T-cell (primary cell): ENCODE measurements around the gene FBN1. TPM values are rescaled to one million over a fixed set of nuclear protein-coding genes. Genes with fewer than 3 reads are reported as not detected.
A peak's percentile ranks its signal among the peaks of the same experiment; 100 is the strongest.

Source experiments
- ATAC-seq, 4 experiments: fragments of 200-7000 bp in 3 of 4; fragments of 150-1000 bp in 1 of 4; cut with Tn5 transposase; replicated peaks in 1 of 4; 1 replicate in 3 of 4; 2 replicates in 1 of 4; pipeline ENCODE4 v1.10.0; 2021; ENCODE audit warnings: moderate library complexity in 3 of 4, mild to moderate bottlenecking in 2 of 4, moderate number of reproducible peaks in 1 of 4
- CTCF ChIA-PET, 2 donors: fragments of 300-600 bp; sonication (Branson Sonifier 250); formaldehyde crosslinking; loops; one replicate each; lab custom pipeline; 2022; ENCODE audit warnings: antibody characterized with exemption in 2 of 2; lab: Charles Lee
- POLR2A ChIA-PET, 2 donors: fragments of 300-600 bp; sonication (Branson Sonifier 250); formaldehyde crosslinking; loops; one replicate each; lab custom pipeline; 2022; ENCODE audit warnings: antibody characterized with exemption in 2 of 2; lab: Charles Lee
- DNase-seq, 35 experiments: peaks; one replicate each; pipeline versions ENCODE4 v3.0.0 to v3.0.0-alpha.2; 2013 to 2023
- H3K27ac ChIP-seq: one replicate; pipeline ENCODE4 v1.5.1; 2013; ENCODE audit warnings: low read length
- H3K27me3 ChIP-seq, 2 experiments: replicated peaks in 1 of 2; 1 replicate in 1 of 2; 2 replicates in 1 of 2; pipeline versions ENCODE4 v1.6.1 to v1.7.0; 2013; ENCODE audit warnings: low read length in 1 of 2, mixed read lengths in 1 of 2; ENCODE audit not compliant: control insufficient read depth in 2 of 2, insufficient read depth in 2 of 2; ENCODE audit errors: extremely low read depth in 1 of 2
- H3K36me3 ChIP-seq, 2 donors: 1 replicate in 1 of 2; 2 replicates in 1 of 2; pipeline versions ENCODE4 v1.6.1 to v1.7.0; 2013; ENCODE audit warnings: low read length in 1 of 2; ENCODE audit not compliant: control insufficient read depth in 2 of 2, insufficient read depth in 1 of 2; ENCODE audit errors: extremely low read depth in 1 of 2
- H3K4me1 ChIP-seq, 2 experiments: 1 replicate in 1 of 2; 2 replicates in 1 of 2; pipeline versions ENCODE4 v1.6.1 to v1.7.0; 2013; ENCODE audit warnings: low read length in 2 of 2, mixed read lengths in 1 of 2; ENCODE audit not compliant: insufficient read depth in 2 of 2, control insufficient read depth in 1 of 2; ENCODE audit errors: extremely low read depth in 1 of 2
- H3K4me3 ChIP-seq, 2 donors: 1 replicate in 1 of 2; 2 replicates in 1 of 2; pipeline versions ENCODE4 v1.5.1 to v1.7.0; 2013; ENCODE audit warnings: mild to moderate bottlenecking in 2 of 2, low read length in 1 of 2, moderate library complexity in 1 of 2; ENCODE audit not compliant: control insufficient read depth in 1 of 2; ENCODE audit errors: extremely low read depth in 1 of 2
- H3K9me3 ChIP-seq: 2 replicates; pipeline ENCODE4 v1.7.0; 2013
- H3K27ac Mint-ChIP-seq, 2 donors: one replicate each; pipeline ENCODE4 v1.8.0; 2020 to 2021; ENCODE audit warnings: mild to moderate bottlenecking in 2 of 2, mixed read lengths in 2 of 2
- H3K27me3 Mint-ChIP-seq, 2 donors: one replicate each; pipeline ENCODE4 v1.8.0; 2021 to 2022; ENCODE audit warnings: mixed read lengths in 2 of 2
- H3K36me3 Mint-ChIP-seq: one replicate; pipeline ENCODE4 v1.8.0; 2021; ENCODE audit warnings: mixed read lengths
- H3K4me1 Mint-ChIP-seq, 3 donors: one replicate each; pipeline ENCODE4 v1.8.0; 2020 to 2022; ENCODE audit warnings: mixed read lengths in 3 of 3, mild to moderate bottlenecking in 1 of 3
- H3K4me3 Mint-ChIP-seq, 3 donors: one replicate each; pipeline ENCODE4 v1.8.0; 2020 to 2022; ENCODE audit warnings: mild to moderate bottlenecking in 3 of 3, mixed read lengths in 3 of 3, moderate library complexity in 3 of 3
- H3K9me3 Mint-ChIP-seq, 3 donors: one replicate each; pipeline ENCODE4 v1.8.0; 2020 to 2022; ENCODE audit warnings: mixed read lengths in 3 of 3
- WGBS: methylation state at CpG from one replicate; pipeline ENCODE4 v1.1.5; 2013; ENCODE audit warnings: missing lambda C conversion rate; ENCODE audit not compliant: insufficient coverage; 5-methylcytosine and 5-hydroxymethylcytosine counted together
- total RNA-seq, 35 experiments: library from RNA in 6 of 35; stranded (reverse) in 6 of 35; fragments of 120-200 nt in 1 of 35; gene quantifications; one replicate each; pipeline versions ENCODE4 v1.2.1 to v1.2.4 and lab custom pipeline; 2013 to 2026

The FBN1 gene
- total RNA-seq, 5 donors from 2014 or later (not counting 1 experiment from before 2014, with no cell fraction given), result 0.28 to 1.2 (median 0.79) TPM

DNA sequence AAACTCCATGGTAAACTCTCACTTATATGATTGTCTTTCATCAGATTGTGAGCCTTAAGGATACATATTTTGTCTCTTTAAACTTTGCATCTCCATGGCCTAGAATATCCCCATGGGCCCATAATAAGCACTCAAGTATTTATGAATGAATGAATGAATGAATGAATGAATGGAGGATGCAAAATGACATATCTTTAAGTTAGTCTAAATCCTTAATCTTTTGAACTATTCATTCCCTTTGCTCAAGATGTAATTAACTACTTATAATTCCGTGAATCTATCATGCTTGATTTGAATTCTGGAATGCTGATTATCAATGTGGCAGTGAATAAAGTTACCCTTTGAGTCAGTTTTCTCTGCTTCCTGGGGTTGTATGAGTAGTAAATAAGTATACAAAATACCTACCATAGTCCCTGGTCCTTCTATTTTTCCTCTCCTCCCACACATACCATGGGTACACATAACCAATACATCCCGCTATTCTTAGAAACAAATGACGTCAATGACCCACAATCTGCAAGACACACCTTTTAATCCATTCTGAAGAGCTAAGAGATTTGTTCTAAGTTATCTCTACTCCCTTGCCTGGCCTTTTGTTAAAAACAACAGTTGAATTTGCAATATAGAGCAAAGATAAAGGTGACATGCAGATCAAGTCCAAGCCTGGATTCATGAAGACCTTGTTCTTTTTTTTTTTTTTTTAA, 94.5 kb downstream of the FBN1 start:
- H3K9me3 ChIP-seq, result no peaks in the 10 kb centered on the region
- Mint-ChIP-seq H3K4me1 (no peaks in the 10 kb centered on the region), H3K9me3 (no peaks in the 10 kb centered on the region), H3K4me3 (no peak overlapping the region), H3K27ac (no peak overlapping the region), H3K36me3 (no peaks in the 10 kb centered on the region), H3K27me3 (peaks cover 3 to 6% of the 10 kb centered on the region in 2 donors)
- WGBS, result no CpG with 5 or more reads among the region's 3 CpGs
- no peaks in the 10 kb centered on the region for H3K4me1 ChIP-seq
- DNase-seq (no peak), ATAC-seq (no peak)
- H3K27ac ChIP-seq, result no peak overlapping the region
- no peak overlapping the region for H3K4me3 ChIP-seq
- no peaks in the 10 kb centered on the region for H3K36me3 ChIP-seq
- POLR2A ChIA-PET, result no interaction called here
- CTCF ChIA-PET, result no interaction called here
- H3K27me3 ChIP-seq, result no peaks in the 10 kb centered on the region

DNA sequence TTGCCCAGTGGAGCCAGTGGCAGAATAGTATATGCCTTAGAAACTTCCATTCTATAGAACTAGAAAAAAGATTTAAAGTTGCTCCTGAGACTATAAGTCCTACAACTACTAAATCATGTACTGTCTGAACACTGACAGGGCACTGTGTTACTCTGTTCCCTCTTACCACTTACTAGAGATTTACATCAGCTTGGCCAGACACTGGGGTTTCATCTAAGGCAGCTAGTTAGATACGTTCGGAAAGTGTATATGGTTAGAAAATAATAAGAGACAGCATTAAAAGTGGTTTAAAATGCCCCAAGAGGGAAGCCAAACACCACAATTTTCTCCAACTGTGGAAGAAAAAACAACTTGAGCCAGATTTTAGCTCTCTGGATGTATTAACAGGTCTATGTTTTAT, 97.1 kb downstream of the FBN1 start:
- no peaks in the 10 kb centered on the region for H3K36me3 Mint-ChIP-seq
- Histone ChIP-seq H3K27me3 (no peaks in the 10 kb centered on the region), H3K27ac (no peak overlapping the region), H3K4me3 (no peak overlapping the region), H3K4me1 (no peaks in the 10 kb centered on the region), H3K36me3 (no peaks in the 10 kb centered on the region), H3K9me3 (no peaks in the 10 kb centered on the region)
- CTCF ChIA-PET, result no interaction called here
- no peak for ATAC-seq
- WGBS, result no CpG with 5 or more reads among the region's 2 CpGs
- H3K9me3 Mint-ChIP-seq, result no peaks in the 10 kb centered on the region
- no peak for DNase-seq
- peaks cover 2 to 3% of the 10 kb centered on the region in 2 donors for H3K27me3 Mint-ChIP-seq
- H3K4me1 Mint-ChIP-seq, result no peaks in the 10 kb centered on the region
- POLR2A ChIA-PET, result no interaction called here
- H3K4me3 Mint-ChIP-seq, result no peak overlapping the region
- no peak overlapping the region for H3K27ac Mint-ChIP-seq

DNA sequence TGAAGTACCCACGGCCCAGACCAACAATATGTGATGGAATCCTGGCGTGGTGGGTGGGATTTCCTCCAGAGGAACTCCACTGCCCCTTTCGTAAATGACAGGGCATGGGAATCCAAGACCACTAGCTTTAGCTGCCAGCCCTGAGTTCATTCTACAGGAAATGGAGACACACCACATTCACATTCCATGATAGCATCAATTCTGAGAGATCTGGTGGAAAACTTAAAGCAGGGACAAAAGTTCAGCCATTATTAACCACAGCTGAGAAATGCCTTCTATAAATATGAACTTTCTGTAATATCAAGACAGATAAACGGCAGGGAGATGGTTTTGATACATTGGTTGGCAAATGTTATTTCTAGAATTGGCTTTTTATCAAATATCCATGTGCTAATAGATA, 98.2 kb downstream of the FBN1 start:
- DNase-seq (no peak), ATAC-seq (no peak)
- no peaks in the 10 kb centered on the region for H3K4me1 ChIP-seq
- H3K36me3 ChIP-seq, result no peaks in the 10 kb centered on the region
- Mint-ChIP-seq H3K9me3 (no peaks in the 10 kb centered on the region), H3K36me3 (no peaks in the 10 kb centered on the region), H3K4me1 (no peaks in the 10 kb centered on the region), H3K27me3 (peaks cover 3% of the 10 kb centered on the region in 2 donors), H3K27ac (no peak overlapping the region), H3K4me3 (no peak overlapping the region)
- H3K27ac ChIP-seq, result no peak overlapping the region
- no peak overlapping the region for H3K4me3 ChIP-seq
- H3K9me3 ChIP-seq, result no peaks in the 10 kb centered on the region
- H3K27me3 ChIP-seq, result no peaks in the 10 kb centered on the region
- 80% methylated on average over 1 of the region's 4 CpGs for WGBS
- POLR2A ChIA-PET, result no interaction called here
- CTCF ChIA-PET, result no interaction called here

DNA sequence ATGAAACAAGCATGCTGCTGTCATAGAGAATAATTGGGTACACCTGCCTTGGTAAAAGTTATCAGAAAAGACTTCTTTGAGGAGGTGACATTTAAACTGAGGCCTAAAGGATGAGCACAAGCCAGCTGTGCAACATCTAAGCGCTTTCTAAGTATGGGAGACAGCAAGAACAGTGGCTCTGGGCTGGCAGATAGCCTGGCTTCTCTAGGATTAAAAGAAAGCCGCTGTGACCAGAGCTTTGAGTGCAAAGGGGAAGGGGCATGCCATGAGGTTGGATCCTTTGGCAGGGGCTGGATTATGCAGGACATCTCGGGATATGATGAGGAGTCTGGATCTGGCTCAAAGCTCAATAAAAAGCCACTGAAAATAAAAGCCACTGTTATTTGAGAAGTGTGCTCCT, 99.2 kb downstream of the FBN1 start:
- H3K9me3 ChIP-seq, result no peaks in the 10 kb centered on the region
- 80% methylated on average over 3 of the region's 3 CpGs for WGBS
- Mint-ChIP-seq H3K4me3 (no peak overlapping the region), H3K27me3 (peaks cover 3% of the 10 kb centered on the region in 2 donors), H3K9me3 (no peaks in the 10 kb centered on the region), H3K36me3 (no peaks in the 10 kb centered on the region), H3K27ac (peak overlapping the region in 1 of 2 donors; percentile 14), H3K4me1 (no peaks in the 10 kb centered on the region)
- H3K27me3 ChIP-seq, result no peaks in the 10 kb centered on the region
- no peak overlapping the region for H3K4me3 ChIP-seq
- H3K27ac ChIP-seq, result no peak overlapping the region
- POLR2A ChIA-PET, result no interaction called here
- no peaks in the 10 kb centered on the region for H3K36me3 ChIP-seq
- H3K4me1 ChIP-seq, result no peaks in the 10 kb centered on the region
- CTCF ChIA-PET, result no interaction called here
- no peak for ATAC-seq
- no peak for DNase-seq

DNA sequence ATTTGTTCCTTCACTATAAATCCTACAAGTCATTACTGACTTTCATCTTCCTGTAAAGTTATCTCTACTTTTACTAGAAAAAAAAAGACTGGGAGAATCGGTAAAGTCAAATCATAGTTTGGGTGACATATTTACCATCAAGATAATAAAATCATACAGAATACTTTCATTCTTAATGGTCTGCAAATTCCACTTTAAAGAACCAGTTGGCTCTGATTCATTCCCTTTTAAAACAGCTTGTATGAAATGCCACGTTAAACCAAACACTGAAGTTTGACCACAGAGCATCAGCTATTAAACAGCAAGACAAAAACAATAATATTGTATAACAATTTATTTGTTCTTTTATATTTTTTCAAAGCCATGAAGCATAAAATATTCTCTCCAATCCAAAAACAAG, 100.7 kb downstream of the FBN1 start:
- no CpG with 5 or more reads among the region's 2 CpGs for WGBS
- Mint-ChIP-seq H3K27me3 (peaks cover 3 to 6% of the 10 kb centered on the region in 2 donors), H3K4me3 (no peak overlapping the region), H3K36me3 (no peaks in the 10 kb centered on the region), H3K4me1 (no peaks in the 10 kb centered on the region), H3K9me3 (no peaks in the 10 kb centered on the region), H3K27ac (no peak overlapping the region)
- Histone ChIP-seq H3K27ac (no peak overlapping the region), H3K4me3 (no peak overlapping the region), H3K36me3 (no peaks in the 10 kb centered on the region), H3K4me1 (no peaks in the 10 kb centered on the region), H3K9me3 (no peaks in the 10 kb centered on the region), H3K27me3 (no peaks in the 10 kb centered on the region)
- ChIA-PET POLR2A (interaction anchor here in 1 of 2 donors (0.6 kb wide), 1 partner anchor 9 kb away, joined by 3 read pairs; no protein-coding TSS in a partner anchor), CTCF (interaction anchor here in 1 of 2 donors (0.6 kb wide), 1 partner anchor 20 kb away, joined by 3 read pairs; no protein-coding TSS in a partner anchor)
- ATAC-seq (no peak), DNase-seq (no peak)

DNA sequence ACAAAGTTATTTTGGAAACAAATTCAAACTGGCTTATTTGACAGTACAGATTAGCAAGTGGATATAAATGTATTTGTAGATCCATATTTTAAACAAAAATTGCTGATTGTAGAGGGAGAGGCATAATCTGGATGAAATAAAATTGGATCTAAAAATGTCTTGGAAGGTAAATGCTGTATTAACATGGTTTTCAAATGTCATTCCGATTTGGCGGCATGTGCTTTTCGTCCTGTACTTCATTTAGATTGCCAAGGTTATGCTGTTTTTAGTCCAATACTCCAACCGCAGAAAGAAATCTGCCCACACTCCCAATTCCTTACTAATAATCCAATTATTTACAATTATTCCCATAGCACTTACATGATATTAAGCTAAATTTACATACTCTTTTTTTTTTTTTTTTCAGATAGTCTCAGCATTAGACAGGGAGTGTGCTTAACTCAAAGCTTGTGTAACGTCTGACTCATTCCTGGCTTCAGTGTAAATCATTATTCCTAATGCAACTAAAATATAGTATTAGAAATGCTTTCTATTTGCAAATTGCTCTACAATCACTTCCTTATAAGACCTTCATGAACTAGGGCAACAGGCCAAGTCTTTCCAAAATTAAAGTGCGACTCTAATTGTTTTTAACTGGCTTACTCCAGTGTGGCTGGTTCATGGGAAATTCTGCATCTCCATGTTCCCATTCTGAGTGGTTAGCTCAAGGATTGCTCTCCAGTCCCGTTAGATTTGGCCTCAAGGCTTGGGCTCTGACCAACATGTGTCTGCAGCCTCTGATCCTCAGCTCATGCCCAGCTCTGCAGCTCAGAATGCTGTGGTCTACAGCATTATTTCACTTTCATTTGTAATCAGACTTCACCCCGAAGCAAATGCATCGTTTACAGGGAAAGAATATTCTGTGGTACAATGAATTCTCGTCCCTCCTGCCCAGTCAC, 103.9 kb downstream of the FBN1 start:
- H3K27me3 Mint-ChIP-seq, result peaks cover 3 to 5% of the 10 kb centered on the region in 2 donors
- Histone ChIP-seq H3K27me3 (no peaks in the 10 kb centered on the region), H3K4me1 (no peaks in the 10 kb centered on the region), H3K36me3 (no peaks in the 10 kb centered on the region), H3K9me3 (no peaks in the 10 kb centered on the region), H3K27ac (no peak overlapping the region), H3K4me3 (no peak overlapping the region)
- POLR2A ChIA-PET, result interaction anchor here in 1 of 2 donors (0.6 kb wide), 1 partner anchor 34 kb away, joined by 6 read pairs; no protein-coding TSS in a partner anchor
- DNase-seq (no peak), ATAC-seq (no peak)
- H3K36me3 Mint-ChIP-seq, result no peaks in the 10 kb centered on the region
- no peaks in the 10 kb centered on the region for H3K9me3 Mint-ChIP-seq
- CTCF ChIA-PET, result interaction anchor here in 1 of 2 donors (0.6 kb wide), 1 partner anchor 37 kb away, joined by 3 read pairs; no protein-coding TSS in a partner anchor
- H3K27ac Mint-ChIP-seq, result no peak overlapping the region
- 40% methylated on average over 1 of the region's 10 CpGs for WGBS
- no peaks in the 10 kb centered on the region for H3K4me1 Mint-ChIP-seq
- H3K4me3 Mint-ChIP-seq, result no peak overlapping the region
